HepG2 (cell line): ENCODE results near the gene MRM3. TPM values are rescaled to one million over a fixed set of nuclear protein-coding genes. Genes with fewer than 3 reads are reported as not detected.
"Not testable (repeated sequence)": the region's sequence is repeated elsewhere in the genome, so short reads cannot be mapped to it uniquely, and the experiment has no call there.

Experiments
- ATAC-seq: fragments of 200-7000 bp; cut with Tn5 transposase; 3 replicates; pipeline ENCODE4 v1.9.1; 2020; ENCODE audit warnings: mild to moderate bottlenecking, moderate library complexity
- BruUV-seq: library from RNA; stranded (reverse); fragments of 400-500 nt; replicated peaks from 2 replicates; lab custom pipeline; 2021; lab: Mats Ljungman, UMichigan
- CTCF ChIA-PET: fragments of 300-600 bp; formaldehyde crosslinking; extraction: SDS; loops from one replicate; lab custom pipeline; 2021; ENCODE audit warnings: low total read pairs, inconsistent platforms, low intra/inter-chr PET ratio; lab: Yijun Ruan, JAX
- POLR2A ChIA-PET: fragments of 350-600 bp; sonication (Branson Sonifier 250); formaldehyde crosslinking; loops from one replicate; lab custom pipeline; 2020; ENCODE audit warnings: antibody characterized with exemption, inconsistent platforms; lab: Yijun Ruan, JAX
- DNase-seq: peaks from one replicate; pipeline ENCODE4 v3.0.0-alpha.2; 2015; ENCODE audit warnings: low spot score
- FAIRE-seq: peaks from 3 replicates; lab custom pipeline; 2011; peaks lifted over from hg19 to GRCh38; lab: Jason Lieb, UNC
- H2AFZ ChIP-seq: one replicate; pipeline ENCODE4 v1.6.1; 2011; ENCODE audit warnings: low read length, inconsistent platforms
- H3K27ac ChIP-seq: fragments of 300-600 bp; 3 replicates; pipeline ENCODE4 v1.8.0; 2011; ENCODE audit warnings: mixed run types, mild to moderate bottlenecking, mixed read lengths, low read length, inconsistent platforms; ENCODE audit not compliant: insufficient read depth; ENCODE audit errors: extremely low read length
- H3K27me3 ChIP-seq, 2 experiments: fragments of 200-600 bp in 1 of 2; 2 replicates in 1 of 2; 3 replicates in 1 of 2; pipeline versions ENCODE4 v1.6.0 to v1.8.0; 2011; ENCODE audit warnings: low read length in 2 of 2, mild to moderate bottlenecking in 2 of 2, moderate library complexity in 2 of 2, inconsistent platforms in 1 of 2; ENCODE audit not compliant: insufficient read depth in 2 of 2, control insufficient read depth in 1 of 2
- H3K36me3 ChIP-seq, 2 experiments: fragments of 200-600 bp in 1 of 2; replicated peaks in 1 of 2; 2 replicates in 1 of 2; 3 replicates in 1 of 2; pipeline versions ENCODE4 v1.5.1 to v1.8.0; 2011; ENCODE audit warnings: low read length in 2 of 2, inconsistent platforms in 1 of 2; ENCODE audit not compliant: insufficient read depth in 2 of 2, control insufficient read depth in 1 of 2
- H3K4me1 ChIP-seq: 2 replicates; pipeline ENCODE4 v1.5.1; 2012; ENCODE audit warnings: low read length, inconsistent platforms; ENCODE audit not compliant: insufficient read depth
- H3K4me2 ChIP-seq: 2 replicates; pipeline ENCODE4 v1.6.0; 2011; ENCODE audit warnings: low read depth, low read length, inconsistent platforms
- H3K4me3 ChIP-seq, 3 experiments: fragments of 200-600 bp in 1 of 3; sonication (generic), shearing (Covaris generic) in 1 of 3; replicated peaks in 1 of 3; 2 replicates each; pipeline ENCODE4 v1.5.1; 2011 to 2016; ENCODE audit warnings: low read length in 3 of 3, inconsistent platforms in 2 of 3, low read depth in 2 of 3, mild to moderate bottlenecking in 2 of 3, control low read depth in 1 of 3, mixed read lengths in 1 of 3; ENCODE audit not compliant: insufficient read depth in 1 of 3
- H3K79me2 ChIP-seq: one replicate; pipeline ENCODE4 v1.6.1; 2011; ENCODE audit warnings: low read length, inconsistent platforms; ENCODE audit not compliant: insufficient read depth
- H3K9ac ChIP-seq: 2 replicates; pipeline ENCODE4 v1.6.0; 2011; ENCODE audit warnings: mild to moderate bottlenecking, low read depth, low read length, inconsistent platforms; ENCODE audit not compliant: insufficient read depth
- H3K9me3 ChIP-seq: 2 replicates; pipeline ENCODE4 v1.5.1; 2012; ENCODE audit warnings: mild to moderate bottlenecking, low read length
- H4K20me1 ChIP-seq: 2 replicates; pipeline ENCODE4 v1.6.0; 2011; ENCODE audit warnings: inconsistent platforms, mild to moderate bottlenecking, low read length, moderate library complexity; ENCODE audit not compliant: insufficient read depth
- RAD21 ChIP-seq: fragments of 450-650 bp; formaldehyde crosslinking; IDR thresholded peaks from 2 replicates; pipeline ENCODE4 v1.5.0; 2020; ENCODE audit warnings: mild to moderate bottlenecking
- WGBS: methylation state at CpG from one replicate; pipeline ENCODE4 v1.1.6; 2017; ENCODE audit warnings: low lambda C conversion rate; 5-methylcytosine and 5-hydroxymethylcytosine counted together
- in situ Hi-C: cut with HindIII; loops from 2 replicates; pipeline ENCODE4 v1.10.0; 2017; ENCODE audit warnings: low pct_unique_long_range_greater_than_20kb; ENCODE audit not compliant: extremely low pct_ligation_motif_present
- intact Hi-C: fragments of 100-400 bp; cut with micrococcal nuclease; formaldehyde crosslinking; loops from one replicate; pipeline ENCODE4 v1.10.0; 2022; ENCODE audit not compliant: unreplicated experiment
- polyA plus RNA-seq, 8 experiments: library from polyadenylated mRNA; depleted of rRNA in 3 of 8; stranded (reverse) in 7 of 8; unstranded in 1 of 8; fragments of >200 nt; fragmentation: Illumina TruSeq in 4 of 8; extraction: Trizol in 4 of 8; gene quantifications; 2 replicates each; pipeline versions ENCODE4 v1.2.1 to v1.2.3, GENCODE V29; 2011 to 2016; ENCODE audit warnings: low read depth in 4 of 8, missing spikeins in 1 of 8, mixed read lengths in 1 of 8; ENCODE audit not compliant: insufficient read depth in 1 of 8
- total RNA-seq, 5 experiments: library from RNA; depleted of rRNA; stranded (reverse); fragments of >200 nt; fragmentation: Illumina TruSeq; extraction: Trizol; gene quantifications; 2 replicates each; pipeline ENCODE4 v1.2.3, GENCODE V29; 2016; ENCODE audit warnings: low read depth in 1 of 5
- TF ChIP-seq, protein P1 (sequence below): sonication (generic); formaldehyde crosslinking; IDR thresholded peaks from 2 replicates; pipeline ENCODE4 v1.8.1; 2023; ENCODE audit warnings: mild to moderate bottlenecking, inconsistent platforms, moderate library complexity, missing genetic modification reagents, borderline replicate concordance

Gene MRM3
- total and polyA plus RNA-seq, 2 of the 13 experiments (the other 11 are each of a cell fraction or from before 2014, with no cell fraction given): 12.3 to 25.5 TPM

DNA sequence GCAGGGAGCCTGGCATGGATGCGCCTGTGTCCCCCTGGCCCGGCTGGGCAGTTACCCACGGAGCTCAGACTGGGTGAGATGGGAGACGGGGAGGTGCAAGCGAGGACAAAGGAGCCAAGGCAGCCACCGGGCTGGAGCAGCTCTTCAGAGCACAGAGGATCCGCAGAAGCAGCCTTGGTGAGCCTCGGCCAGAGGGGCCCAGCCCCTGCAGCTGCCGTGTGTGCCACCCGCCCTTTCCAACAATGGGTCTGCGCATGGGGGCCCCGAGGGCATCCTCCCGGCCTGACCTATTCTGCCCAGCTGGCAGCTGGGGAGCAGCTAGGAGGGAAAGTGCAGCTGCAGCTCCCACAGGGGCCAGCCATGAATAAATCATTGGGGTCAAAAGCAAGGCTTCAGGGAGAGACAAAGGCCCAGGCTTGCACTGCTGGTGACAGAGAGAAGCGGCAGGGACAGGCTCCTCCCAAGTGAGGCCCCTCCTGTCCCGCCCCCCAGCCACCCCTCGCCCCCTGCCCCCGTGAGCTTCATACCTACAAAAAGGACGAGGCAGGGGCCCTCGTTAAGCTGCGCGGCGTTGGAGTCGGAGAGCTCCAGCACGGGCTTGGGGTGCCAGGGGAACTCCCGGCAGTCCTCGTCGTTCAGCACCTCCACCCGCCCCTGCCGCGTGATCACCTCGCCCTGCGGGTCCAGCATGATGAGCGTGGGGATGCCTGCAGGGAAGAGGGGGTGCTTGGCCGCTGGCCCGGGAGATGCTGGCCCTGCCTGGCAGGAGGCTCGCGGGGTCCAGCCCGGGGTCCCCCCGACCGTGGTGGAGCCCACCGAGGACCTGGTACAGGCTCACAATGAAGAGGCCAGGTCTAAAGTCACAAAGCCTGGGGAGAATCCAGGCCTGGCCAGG lies 22.6 kb downstream of the MRM3 start:
- DNase-seq (no peak), ATAC-seq (no peak), FAIRE-seq (no peak)
- H3K4me2 ChIP-seq: no peak overlapping the region
- no peak overlapping the region for H3K9ac ChIP-seq
- no peak overlapping the region for H3K4me3 ChIP-seq
- H3K9me3 ChIP-seq: no peaks in the 10 kb centered on the region
- no peak for TF ChIP-seq RAD21 (CRISPR knock-in tag)
- TF ChIP-seq, protein P1, sequence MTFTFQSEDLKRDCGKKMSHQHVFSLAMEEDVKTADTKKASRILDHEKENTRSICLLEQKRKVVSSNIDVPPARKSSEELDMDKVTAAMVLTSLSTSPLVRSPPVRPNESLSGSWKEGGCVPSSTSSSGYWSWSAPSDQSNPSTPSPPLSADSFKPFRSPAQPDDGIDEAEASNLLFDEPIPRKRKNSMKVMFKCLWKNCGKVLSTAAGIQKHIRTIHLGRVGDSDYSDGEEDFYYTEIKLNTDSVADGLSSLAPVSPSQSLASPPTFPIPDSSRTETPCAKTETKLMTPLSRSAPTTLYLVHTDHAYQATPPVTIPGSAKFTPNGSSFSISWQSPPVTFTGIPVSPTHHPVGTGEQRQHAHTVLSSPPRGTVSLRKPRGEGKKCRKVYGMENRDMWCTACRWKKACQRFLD (CRISPR knock-in tag): no peak
- WGBS: 97% methylated on average over 28 of the region's 41 CpGs
- H4K20me1 ChIP-seq: no peaks in the 10 kb centered on the region
- peaks cover 14% of the 10 kb centered on the region for H3K4me1 ChIP-seq
- in situ Hi-C loops: no loop called here
- H3K27me3 ChIP-seq: no peaks in the 10 kb centered on the region
- H3K79me2 ChIP-seq: no peaks in the 10 kb centered on the region
- ChIA-PET POLR2A (no interaction called here), CTCF (no interaction called here)
- BruUV-seq: no TSS peak
- H2AFZ ChIP-seq: no peak overlapping the region
- H3K36me3 ChIP-seq: peaks cover 1 to 21% of the 10 kb centered on the region in 2 experiments; a peak in 3 of 5 replicates
- no peak overlapping the region for H3K27ac ChIP-seq
- intact Hi-C loops: no loop called here

DNA sequence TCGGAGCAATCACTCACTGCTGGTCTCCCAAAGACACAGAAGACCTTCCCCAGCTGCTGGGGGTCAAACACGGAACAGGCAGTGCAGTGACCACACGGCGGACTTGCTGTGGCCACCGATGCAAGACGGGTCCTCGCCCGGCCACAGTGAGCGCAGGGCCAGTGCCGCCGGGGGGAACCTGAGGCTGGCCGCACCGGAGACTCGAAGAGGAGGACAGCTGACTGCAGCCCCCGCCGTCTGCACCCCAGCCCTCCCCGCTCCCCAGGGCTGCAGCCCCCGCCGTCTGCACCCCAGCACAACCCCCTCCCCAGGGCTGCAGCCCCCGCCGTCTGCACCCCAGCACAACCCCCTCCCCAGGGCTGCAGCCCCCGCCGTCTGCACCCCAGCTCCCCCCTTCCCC lies 23.7 kb downstream of the MRM3 start:
- POLR2A ChIA-PET, FAIRE-seq, in situ Hi-C loops: not testable (repeated sequence)

More for the DNA sequence above, 23.7 kb downstream of the MRM3 start:
- H3K4me3 ChIP-seq, intact Hi-C loops, DNase-seq, H3K9me3 ChIP-seq, H3K9ac ChIP-seq, H3K4me2 ChIP-seq, CTCF ChIA-PET, H3K27me3 ChIP-seq, H3K27ac ChIP-seq, H2AFZ ChIP-seq, H3K79me2 ChIP-seq, BruUV-seq, H4K20me1 ChIP-seq, ATAC-seq: not testable (repeated sequence)
- WGBS: 98% methylated on average over 14 of the region's 23 CpGs
- peaks cover 15% of the 10 kb centered on the region for H3K4me1 ChIP-seq
- H3K36me3 ChIP-seq: peaks cover 0 to 15% of the 10 kb centered on the region in 2 experiments; a peak in 4 of 5 replicates
